GM23338 (cell line): Measurements from ENCODE around the gene UBAC1.

ENCODE experiments used
- CREB1 ChIP-seq: fragments of 250-450 bp; sonication (Bioruptor Pico); IDR thresholded peaks from 2 replicates; pipeline ENCODE4 v1.5.0; 2020; ENCODE audit warnings: low read depth, mild to moderate bottlenecking, moderate library complexity
- EZH2 ChIP-seq: fragments of 200-600 bp; sonication (generic); IDR thresholded peaks from one replicate; pipeline ENCODE4 v1.8.0; 2017; ENCODE audit warnings: antibody characterized with exemption, mild to moderate bottlenecking, low read depth; ENCODE audit not compliant: unreplicated experiment
- EZH2phosphoT487 ChIP-seq: fragments of 200-600 bp; sonication (generic); IDR thresholded peaks from one replicate; pipeline ENCODE4 v1.8.1; 2018; ENCODE audit warnings: antibody characterized with exemption; ENCODE audit not compliant: unreplicated experiment
- JUNB ChIP-seq: IDR thresholded peaks from one replicate; pipeline ENCODE4 v1.6.1; 2016; ENCODE audit warnings: antibody characterized with exemption; ENCODE audit not compliant: unreplicated experiment
- NANOG ChIP-seq: IDR thresholded peaks from 2 replicates; pipeline ENCODE4 v1.6.1; 2016; ENCODE audit warnings: antibody characterized with exemption, borderline replicate concordance
- POLR2AphosphoS5 ChIP-seq: IDR thresholded peaks from 2 replicates; pipeline ENCODE4 v1.6.1; 2016; ENCODE audit warnings: antibody characterized with exemption, low read depth
- REST ChIP-seq: IDR thresholded peaks from one replicate; pipeline ENCODE4 v1.6.1; 2018; ENCODE audit warnings: antibody characterized with exemption; ENCODE audit not compliant: unreplicated experiment
- STAT1 ChIP-seq: IDR thresholded peaks from one replicate; pipeline ENCODE4 v1.6.1; 2016; ENCODE audit warnings: antibody characterized with exemption; ENCODE audit not compliant: unreplicated experiment
- ZNF114 ChIP-seq: fragments of 250-450 bp; sonication (Bioruptor Pico); IDR thresholded peaks from 2 replicates; pipeline ENCODE4 v1.5.0; 2020; ENCODE audit warnings: mild to moderate bottlenecking, moderate library complexity
- ZNF331 ChIP-seq: fragments of 250-450 bp; sonication (Bioruptor Pico); IDR thresholded peaks from 2 replicates; pipeline ENCODE4 v1.5.0; 2020; ENCODE audit warnings: low read depth, mild to moderate bottlenecking, moderate library complexity
- TF ChIP-seq, protein P1 (sequence below), 2 experiments: fragments of 200-600 bp in 1 of 2; sonication (generic) in 1 of 2; conservative IDR thresholded peaks; 2 replicates each; pipeline versions ENCODE4 v1.5.1 to v1.6.1; 2016 to 2017; ENCODE audit warnings: antibody characterized with exemption in 2 of 2, low read depth in 2 of 2, mild to moderate bottlenecking in 2 of 2, moderate library complexity in 1 of 2
- TF ChIP-seq, protein P2 (sequence below): IDR thresholded peaks from 2 replicates; pipeline ENCODE4 v1.6.1; 2016; ENCODE audit warnings: antibody characterized with exemption
- TF ChIP-seq, protein P3 (sequence below): fragments of 250-450 bp; sonication (Bioruptor Pico); IDR thresholded peaks from 2 replicates; pipeline ENCODE4 v1.5.0; 2020; ENCODE audit warnings: mild to moderate bottlenecking, moderate library complexity

DNA sequence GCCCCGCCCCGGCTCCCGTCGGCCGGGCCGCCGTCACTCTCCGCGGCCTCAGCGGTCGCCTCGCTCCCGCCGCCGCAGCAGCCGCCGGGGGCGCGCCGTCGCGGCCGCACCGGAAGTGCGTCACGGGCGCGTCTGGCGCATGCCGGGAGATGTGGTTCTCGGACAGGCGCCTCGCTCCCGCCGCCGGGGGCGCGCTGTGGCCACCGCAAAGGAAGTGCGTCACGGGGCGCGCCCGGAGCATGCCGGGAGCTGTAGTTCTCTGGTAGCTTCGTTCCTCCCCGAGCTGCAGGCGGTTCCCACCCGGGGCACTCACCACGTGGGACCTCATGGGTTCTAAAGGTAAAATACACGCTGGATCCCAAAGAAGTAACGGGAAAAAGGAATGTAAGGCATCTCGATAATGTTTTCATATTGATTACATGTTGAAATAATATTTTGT lies at the start of gene UBAC1:
- TF ChIP-seq, protein P1, sequence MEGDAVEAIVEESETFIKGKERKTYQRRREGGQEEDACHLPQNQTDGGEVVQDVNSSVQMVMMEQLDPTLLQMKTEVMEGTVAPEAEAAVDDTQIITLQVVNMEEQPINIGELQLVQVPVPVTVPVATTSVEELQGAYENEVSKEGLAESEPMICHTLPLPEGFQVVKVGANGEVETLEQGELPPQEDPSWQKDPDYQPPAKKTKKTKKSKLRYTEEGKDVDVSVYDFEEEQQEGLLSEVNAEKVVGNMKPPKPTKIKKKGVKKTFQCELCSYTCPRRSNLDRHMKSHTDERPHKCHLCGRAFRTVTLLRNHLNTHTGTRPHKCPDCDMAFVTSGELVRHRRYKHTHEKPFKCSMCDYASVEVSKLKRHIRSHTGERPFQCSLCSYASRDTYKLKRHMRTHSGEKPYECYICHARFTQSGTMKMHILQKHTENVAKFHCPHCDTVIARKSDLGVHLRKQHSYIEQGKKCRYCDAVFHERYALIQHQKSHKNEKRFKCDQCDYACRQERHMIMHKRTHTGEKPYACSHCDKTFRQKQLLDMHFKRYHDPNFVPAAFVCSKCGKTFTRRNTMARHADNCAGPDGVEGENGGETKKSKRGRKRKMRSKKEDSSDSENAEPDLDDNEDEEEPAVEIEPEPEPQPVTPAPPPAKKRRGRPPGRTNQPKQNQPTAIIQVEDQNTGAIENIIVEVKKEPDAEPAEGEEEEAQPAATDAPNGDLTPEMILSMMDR (conservative IDR thresholded peaks at IDR 0.05; ENCODE audit: low read depth in 2 of 2), result no peak; a peak in 1 of 4 replicates
- TF ChIP-seq POLR2AphosphoS5 (no peak; the same call in 1 of the 2 replicates), REST (no peak), EZH2 (no peak), CREB1 (CRISPR knock-in tag) (peak; percentile 98), JUNB (no peak), ZNF331 (CRISPR knock-in tag) (no peak), STAT1 (no peak), EZH2phosphoT487 (no peak), ZNF114 (CRISPR knock-in tag) (no peak), NANOG (no peak)
- TF ChIP-seq, protein P2, sequence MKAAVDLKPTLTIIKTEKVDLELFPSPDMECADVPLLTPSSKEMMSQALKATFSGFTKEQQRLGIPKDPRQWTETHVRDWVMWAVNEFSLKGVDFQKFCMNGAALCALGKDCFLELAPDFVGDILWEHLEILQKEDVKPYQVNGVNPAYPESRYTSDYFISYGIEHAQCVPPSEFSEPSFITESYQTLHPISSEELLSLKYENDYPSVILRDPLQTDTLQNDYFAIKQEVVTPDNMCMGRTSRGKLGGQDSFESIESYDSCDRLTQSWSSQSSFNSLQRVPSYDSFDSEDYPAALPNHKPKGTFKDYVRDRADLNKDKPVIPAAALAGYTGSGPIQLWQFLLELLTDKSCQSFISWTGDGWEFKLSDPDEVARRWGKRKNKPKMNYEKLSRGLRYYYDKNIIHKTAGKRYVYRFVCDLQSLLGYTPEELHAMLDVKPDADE, result peak; percentile 96
- TF ChIP-seq, protein P3, sequence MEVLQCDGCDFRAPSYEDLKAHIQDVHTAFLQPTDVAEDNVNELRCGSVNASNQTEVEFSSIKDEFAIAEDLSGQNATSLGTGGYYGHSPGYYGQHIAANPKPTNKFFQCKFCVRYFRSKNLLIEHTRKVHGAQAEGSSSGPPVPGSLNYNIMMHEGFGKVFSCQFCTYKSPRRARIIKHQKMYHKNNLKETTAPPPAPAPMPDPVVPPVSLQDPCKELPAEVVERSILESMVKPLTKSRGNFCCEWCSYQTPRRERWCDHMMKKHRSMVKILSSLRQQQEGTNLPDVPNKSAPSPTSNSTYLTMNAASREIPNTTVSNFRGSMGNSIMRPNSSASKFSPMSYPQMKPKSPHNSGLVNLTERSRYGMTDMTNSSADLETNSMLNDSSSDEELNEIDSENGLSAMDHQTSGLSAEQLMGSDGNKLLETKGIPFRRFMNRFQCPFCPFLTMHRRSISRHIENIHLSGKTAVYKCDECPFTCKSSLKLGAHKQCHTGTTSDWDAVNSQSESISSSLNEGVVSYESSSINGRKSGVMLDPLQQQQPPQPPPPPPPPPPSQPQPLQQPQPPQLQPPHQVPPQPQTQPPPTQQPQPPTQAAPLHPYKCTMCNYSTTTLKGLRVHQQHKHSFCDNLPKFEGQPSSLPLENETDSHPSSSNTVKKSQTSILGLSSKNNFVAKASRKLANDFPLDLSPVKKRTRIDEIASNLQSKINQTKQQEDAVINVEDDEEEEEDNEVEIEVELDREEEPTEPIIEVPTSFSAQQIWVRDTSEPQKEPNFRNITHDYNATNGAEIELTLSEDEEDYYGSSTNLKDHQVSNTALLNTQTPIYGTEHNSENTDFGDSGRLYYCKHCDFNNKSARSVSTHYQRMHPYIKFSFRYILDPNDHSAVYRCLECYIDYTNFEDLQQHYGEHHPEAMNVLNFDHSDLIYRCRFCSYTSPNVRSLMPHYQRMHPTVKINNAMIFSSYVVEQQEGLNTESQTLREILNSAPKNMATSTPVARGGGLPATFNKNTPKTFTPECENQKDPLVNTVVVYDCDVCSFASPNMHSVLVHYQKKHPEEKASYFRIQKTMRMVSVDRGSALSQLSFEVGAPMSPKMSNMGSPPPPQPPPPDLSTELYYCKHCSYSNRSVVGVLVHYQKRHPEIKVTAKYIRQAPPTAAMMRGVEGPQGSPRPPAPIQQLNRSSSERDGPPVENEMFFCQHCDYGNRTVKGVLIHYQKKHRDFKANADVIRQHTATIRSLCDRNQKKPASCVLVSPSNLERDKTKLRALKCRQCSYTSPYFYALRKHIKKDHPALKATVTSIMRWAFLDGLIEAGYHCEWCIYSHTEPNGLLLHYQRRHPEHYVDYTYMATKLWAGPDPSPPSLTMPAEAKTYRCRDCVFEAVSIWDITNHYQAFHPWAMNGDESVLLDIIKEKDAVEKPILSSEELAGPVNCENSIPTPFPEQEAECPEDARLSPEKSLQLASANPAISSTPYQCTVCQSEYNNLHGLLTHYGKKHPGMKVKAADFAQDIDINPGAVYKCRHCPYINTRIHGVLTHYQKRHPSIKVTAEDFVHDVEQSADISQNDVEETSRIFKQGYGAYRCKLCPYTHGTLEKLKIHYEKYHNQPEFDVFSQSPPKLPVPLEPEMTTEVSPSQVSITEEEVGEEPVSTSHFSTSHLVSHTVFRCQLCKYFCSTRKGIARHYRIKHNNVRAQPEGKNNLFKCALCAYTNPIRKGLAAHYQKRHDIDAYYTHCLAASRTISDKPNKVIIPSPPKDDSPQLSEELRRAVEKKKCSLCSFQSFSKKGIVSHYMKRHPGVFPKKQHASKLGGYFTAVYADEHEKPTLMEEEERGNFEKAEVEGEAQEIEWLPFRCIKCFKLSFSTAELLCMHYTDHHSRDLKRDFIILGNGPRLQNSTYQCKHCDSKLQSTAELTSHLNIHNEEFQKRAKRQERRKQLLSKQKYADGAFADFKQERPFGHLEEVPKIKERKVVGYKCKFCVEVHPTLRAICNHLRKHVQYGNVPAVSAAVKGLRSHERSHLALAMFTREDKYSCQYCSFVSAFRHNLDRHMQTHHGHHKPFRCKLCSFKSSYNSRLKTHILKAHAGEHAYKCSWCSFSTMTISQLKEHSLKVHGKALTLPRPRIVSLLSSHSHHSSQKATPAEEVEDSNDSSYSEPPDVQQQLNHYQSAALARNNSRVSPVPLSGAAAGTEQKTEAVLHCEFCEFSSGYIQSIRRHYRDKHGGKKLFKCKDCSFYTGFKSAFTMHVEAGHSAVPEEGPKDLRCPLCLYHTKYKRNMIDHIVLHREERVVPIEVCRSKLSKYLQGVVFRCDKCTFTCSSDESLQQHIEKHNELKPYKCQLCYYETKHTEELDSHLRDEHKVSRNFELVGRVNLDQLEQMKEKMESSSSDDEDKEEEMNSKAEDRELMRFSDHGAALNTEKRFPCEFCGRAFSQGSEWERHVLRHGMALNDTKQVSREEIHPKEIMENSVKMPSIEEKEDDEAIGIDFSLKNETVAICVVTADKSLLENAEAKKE (CRISPR knock-in tag), result no peak
